SK-N-SH treated with all-trans-retinoic acid at 6 μM for 48 hours (cell line): ENCODE measurements around the gene OTUB1.

Experiments used
- ARNTL ChIP-seq: fragments of 450-650 bp; formaldehyde crosslinking; IDR thresholded peaks from 2 replicates; pipeline ENCODE4 v1.5.0; 2020; ENCODE audit warnings: low read depth, mild to moderate bottlenecking, moderate library complexity, borderline replicate concordance
- BACH2 ChIP-seq: fragments of 250-450 bp; sonication (Bioruptor Pico); IDR thresholded peaks from 2 replicates; pipeline ENCODE4 v1.9.0; 2021; ENCODE audit warnings: mild to moderate bottlenecking, borderline replicate concordance
- CSDC2 ChIP-seq: fragments of 250-450 bp; sonication (Bioruptor Pico); IDR thresholded peaks from 2 replicates; pipeline ENCODE4 v1.5.0; 2020; ENCODE audit warnings: mild to moderate bottlenecking, moderate library complexity
- CSRNP3 ChIP-seq: fragments of 250-450 bp; sonication (Bioruptor Pico); IDR thresholded peaks from 2 replicates; pipeline ENCODE4 v1.5.1; 2021; ENCODE audit warnings: mild to moderate bottlenecking, moderate library complexity
- GLIS3 ChIP-seq: fragments of 250-450 bp; sonication (Bioruptor Pico); IDR thresholded peaks from 2 replicates; pipeline ENCODE4 v1.5.0; 2020; ENCODE audit warnings: mild to moderate bottlenecking, moderate library complexity
- RARB ChIP-seq: fragments of 250-450 bp; sonication (Bioruptor Pico); IDR thresholded peaks from 2 replicates; pipeline ENCODE4 v1.8.0; 2021; ENCODE audit warnings: mild to moderate bottlenecking, moderate library complexity
- SNAI2 ChIP-seq: fragments of 250-450 bp; sonication (Bioruptor Pico); IDR thresholded peaks from 2 replicates; pipeline ENCODE4 v1.5.0; 2020; ENCODE audit warnings: mild to moderate bottlenecking, moderate library complexity
- TSHZ2 ChIP-seq: fragments of 250-450 bp; sonication (Bioruptor Pico); IDR thresholded peaks from 2 replicates; pipeline ENCODE4 v1.5.0; 2020; ENCODE audit warnings: mild to moderate bottlenecking, moderate library complexity
- ZFP3 ChIP-seq: fragments of 250-450 bp; sonication (Bioruptor Pico); IDR thresholded peaks from 2 replicates; pipeline ENCODE4 v1.5.0; 2020; ENCODE audit warnings: mild to moderate bottlenecking, moderate library complexity
- ZFP30 ChIP-seq: fragments of 450-650 bp; formaldehyde crosslinking; IDR thresholded peaks from 2 replicates; pipeline ENCODE4 v1.5.0; 2022; ENCODE audit warnings: mild to moderate bottlenecking, moderate library complexity
- ZNF8 ChIP-seq: fragments of 450-650 bp; formaldehyde crosslinking; IDR thresholded peaks from 2 replicates; pipeline ENCODE4 v1.5.0; 2020; ENCODE audit warnings: mild to moderate bottlenecking, moderate library complexity
- TF ChIP-seq, protein P1 (sequence below): fragments of 250-450 bp; sonication (Bioruptor Pico); IDR thresholded peaks from 2 replicates; pipeline ENCODE4 v1.8.0; 2020; ENCODE audit warnings: mild to moderate bottlenecking, moderate library complexity, borderline replicate concordance
- TF ChIP-seq, protein P2 (sequence below): fragments of 250-450 bp; sonication (Bioruptor Pico); IDR thresholded peaks from 2 replicates; pipeline ENCODE4 v1.5.1; 2020; ENCODE audit warnings: low read depth, mild to moderate bottlenecking, moderate library complexity

- TF ChIP-seq ZNF8 (CRISPR knock-in tag) (no peak), ZFP30 (CRISPR knock-in tag) (no peak), CSRNP3 (no peak), ARNTL (CRISPR knock-in tag) (no peak), CSDC2 (CRISPR knock-in tag) (no peak), SNAI2 (CRISPR knock-in tag) (no peak), GLIS3 (no peak), RARB (CRISPR knock-in tag) (no peak), ZFP3 (CRISPR knock-in tag) (no peak), BACH2 (CRISPR knock-in tag) (no peak), TSHZ2 (CRISPR knock-in tag) (no peak)
- TF ChIP-seq, protein P1, sequence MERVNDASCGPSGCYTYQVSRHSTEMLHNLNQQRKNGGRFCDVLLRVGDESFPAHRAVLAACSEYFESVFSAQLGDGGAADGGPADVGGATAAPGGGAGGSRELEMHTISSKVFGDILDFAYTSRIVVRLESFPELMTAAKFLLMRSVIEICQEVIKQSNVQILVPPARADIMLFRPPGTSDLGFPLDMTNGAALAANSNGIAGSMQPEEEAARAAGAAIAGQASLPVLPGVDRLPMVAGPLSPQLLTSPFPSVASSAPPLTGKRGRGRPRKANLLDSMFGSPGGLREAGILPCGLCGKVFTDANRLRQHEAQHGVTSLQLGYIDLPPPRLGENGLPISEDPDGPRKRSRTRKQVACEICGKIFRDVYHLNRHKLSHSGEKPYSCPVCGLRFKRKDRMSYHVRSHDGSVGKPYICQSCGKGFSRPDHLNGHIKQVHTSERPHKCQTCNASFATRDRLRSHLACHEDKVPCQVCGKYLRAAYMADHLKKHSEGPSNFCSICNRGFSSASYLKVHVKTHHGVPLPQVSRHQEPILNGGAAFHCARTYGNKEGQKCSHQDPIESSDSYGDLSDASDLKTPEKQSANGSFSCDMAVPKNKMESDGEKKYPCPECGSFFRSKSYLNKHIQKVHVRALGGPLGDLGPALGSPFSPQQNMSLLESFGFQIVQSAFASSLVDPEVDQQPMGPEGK (CRISPR knock-in tag): no peak
- TF ChIP-seq, protein P2, sequence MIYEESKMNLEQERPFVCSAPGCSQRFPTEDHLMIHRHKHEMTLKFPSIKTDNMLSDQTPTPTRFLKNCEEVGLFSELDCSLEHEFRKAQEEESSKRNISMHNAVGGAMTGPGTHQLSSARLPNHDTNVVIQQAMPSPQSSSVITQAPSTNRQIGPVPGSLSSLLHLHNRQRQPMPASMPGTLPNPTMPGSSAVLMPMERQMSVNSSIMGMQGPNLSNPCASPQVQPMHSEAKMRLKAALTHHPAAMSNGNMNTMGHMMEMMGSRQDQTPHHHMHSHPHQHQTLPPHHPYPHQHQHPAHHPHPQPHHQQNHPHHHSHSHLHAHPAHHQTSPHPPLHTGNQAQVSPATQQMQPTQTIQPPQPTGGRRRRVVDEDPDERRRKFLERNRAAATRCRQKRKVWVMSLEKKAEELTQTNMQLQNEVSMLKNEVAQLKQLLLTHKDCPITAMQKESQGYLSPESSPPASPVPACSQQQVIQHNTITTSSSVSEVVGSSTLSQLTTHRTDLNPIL (CRISPR knock-in tag): no peak
Measured at GRCh38 chr11:63966444-63966843, 19.8 kb upstream of the OTUB1 start.
